ENCODE data around the gene SIRT3. TPM values are rescaled to one million over a fixed set of nuclear protein-coding genes. Genes with fewer than 3 reads are reported as not detected.

Gene SIRT3
- total and polyA plus RNA-seq, 2 of the 13 experiments (the other 11 are each of a cell fraction or from before 2014, with no cell fraction given), result 15.1 to 18.2 TPM

DNA sequence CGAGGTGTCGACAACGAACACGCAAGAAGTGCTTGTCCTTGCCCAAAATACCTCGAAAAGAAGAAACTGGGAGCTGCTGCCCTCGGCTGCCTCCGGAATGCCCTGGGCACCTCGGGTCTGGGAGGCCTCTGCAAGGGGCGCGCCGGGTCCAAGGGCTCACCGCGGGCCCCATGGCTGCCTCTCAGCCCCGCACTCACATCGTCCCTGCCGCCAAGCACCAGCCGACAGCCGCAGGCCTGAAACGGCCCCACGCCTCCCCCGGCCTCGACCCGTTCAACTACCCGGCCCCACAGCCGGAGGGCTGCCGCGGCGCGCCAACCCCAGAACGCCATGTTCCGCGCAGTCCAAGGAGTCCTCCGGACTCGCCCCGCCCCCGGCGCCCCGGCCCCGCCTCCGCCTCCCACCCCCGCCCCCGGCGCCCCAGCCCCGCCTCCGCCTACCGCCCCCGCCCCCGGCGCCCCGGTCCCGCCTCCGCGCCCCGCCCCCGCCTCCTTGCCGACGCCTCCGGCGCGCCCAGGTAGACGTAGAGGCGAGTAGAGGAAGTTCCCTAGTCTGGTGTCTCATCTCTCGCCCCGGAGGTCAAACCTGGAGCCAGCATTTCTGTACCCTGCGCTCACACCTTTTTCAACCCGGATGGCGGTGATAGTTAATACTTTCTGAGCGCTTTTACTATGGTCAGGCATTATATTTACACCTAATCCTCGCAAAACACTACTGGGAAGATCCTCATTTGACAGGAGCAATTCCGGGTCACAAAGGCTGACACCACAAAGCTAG is at the start of gene SIRT3 (continued):
- TF ChIP-seq UBTF (CRISPR knock-in tag; IDR thresholded peaks at IDR 0.05) (peak; percentile 89), ZNF619 (CRISPR knock-in tag; IDR thresholded peaks at IDR 0.05) (no peak), ZMYM4 (CRISPR knock-in tag; IDR thresholded peaks at IDR 0.05) (0 out of 2 replicates have a peak, but pooled peaks have one; percentile 24), FOXO1 (CRISPR knock-in tag; IDR thresholded peaks at IDR 0.05) (0 out of 2 replicates have a peak, but pooled peaks have one; percentile 15), CHCHD3 (CRISPR knock-in tag; IDR thresholded peaks at IDR 0.05) (0 out of 2 replicates have a peak, but pooled peaks have one; percentile 61), SP2 (CRISPR knock-in tag; IDR thresholded peaks at IDR 0.05) (0 out of 2 replicates have a peak, but pooled peaks have one; percentile 34), ZNF781 (CRISPR knock-in tag; IDR thresholded peaks at IDR 0.05; ENCODE audit: borderline replicate concordance, not compliant biosample characterization) (peak; percentile 52), ZBTB7B (CRISPR knock-in tag; IDR thresholded peaks at IDR 0.05) (peak; percentile 62; the same call in 1 of the 2 replicates), ZNF766 (CRISPR knock-in tag; IDR thresholded peaks at IDR 0.05; ENCODE audit: borderline replicate concordance) (0 out of 2 replicates have a peak, but pooled peaks have one; percentile 33), TFAP4 (IDR thresholded peaks at IDR 0.05; ENCODE audit: borderline replicate concordance, low read depth) (no peak), SKI (IDR thresholded peaks at IDR 0.05; ENCODE audit: partially characterized antibody) (peak; percentile 48), HNF4A (CRISPR knock-in tag; IDR thresholded peaks at IDR 0.05) (peak; percentile 45), NR2F1 (CRISPR knock-in tag; IDR thresholded peaks at IDR 0.05) (0 out of 4 replicates have a peak, but pooled peaks of 1 of the 2 experiments have one; percentile 35)
- TF ChIP-seq, protein P1, sequence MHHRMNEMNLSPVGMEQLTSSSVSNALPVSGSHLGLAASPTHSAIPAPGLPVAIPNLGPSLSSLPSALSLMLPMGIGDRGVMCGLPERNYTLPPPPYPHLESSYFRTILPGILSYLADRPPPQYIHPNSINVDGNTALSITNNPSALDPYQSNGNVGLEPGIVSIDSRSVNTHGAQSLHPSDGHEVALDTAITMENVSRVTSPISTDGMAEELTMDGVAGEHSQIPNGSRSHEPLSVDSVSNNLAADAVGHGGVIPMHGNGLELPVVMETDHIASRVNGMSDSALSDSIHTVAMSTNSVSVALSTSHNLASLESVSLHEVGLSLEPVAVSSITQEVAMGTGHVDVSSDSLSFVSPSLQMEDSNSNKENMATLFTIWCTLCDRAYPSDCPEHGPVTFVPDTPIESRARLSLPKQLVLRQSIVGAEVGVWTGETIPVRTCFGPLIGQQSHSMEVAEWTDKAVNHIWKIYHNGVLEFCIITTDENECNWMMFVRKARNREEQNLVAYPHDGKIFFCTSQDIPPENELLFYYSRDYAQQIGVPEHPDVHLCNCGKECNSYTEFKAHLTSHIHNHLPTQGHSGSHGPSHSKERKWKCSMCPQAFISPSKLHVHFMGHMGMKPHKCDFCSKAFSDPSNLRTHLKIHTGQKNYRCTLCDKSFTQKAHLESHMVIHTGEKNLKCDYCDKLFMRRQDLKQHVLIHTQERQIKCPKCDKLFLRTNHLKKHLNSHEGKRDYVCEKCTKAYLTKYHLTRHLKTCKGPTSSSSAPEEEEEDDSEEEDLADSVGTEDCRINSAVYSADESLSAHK (CRISPR knock-in tag; IDR thresholded peaks at IDR 0.05; ENCODE audit: borderline replicate concordance), result no peak
- TF ChIP-seq, protein P2, sequence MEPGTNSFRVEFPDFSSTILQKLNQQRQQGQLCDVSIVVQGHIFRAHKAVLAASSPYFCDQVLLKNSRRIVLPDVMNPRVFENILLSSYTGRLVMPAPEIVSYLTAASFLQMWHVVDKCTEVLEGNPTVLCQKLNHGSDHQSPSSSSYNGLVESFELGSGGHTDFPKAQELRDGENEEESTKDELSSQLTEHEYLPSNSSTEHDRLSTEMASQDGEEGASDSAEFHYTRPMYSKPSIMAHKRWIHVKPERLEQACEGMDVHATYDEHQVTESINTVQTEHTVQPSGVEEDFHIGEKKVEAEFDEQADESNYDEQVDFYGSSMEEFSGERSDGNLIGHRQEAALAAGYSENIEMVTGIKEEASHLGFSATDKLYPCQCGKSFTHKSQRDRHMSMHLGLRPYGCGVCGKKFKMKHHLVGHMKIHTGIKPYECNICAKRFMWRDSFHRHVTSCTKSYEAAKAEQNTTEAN (CRISPR knock-in tag; conservative IDR thresholded peaks at IDR 0.05), result 0 out of 2 replicates have a peak, but pooled peaks have one; percentile 40
- TF ChIP-seq, protein P3, sequence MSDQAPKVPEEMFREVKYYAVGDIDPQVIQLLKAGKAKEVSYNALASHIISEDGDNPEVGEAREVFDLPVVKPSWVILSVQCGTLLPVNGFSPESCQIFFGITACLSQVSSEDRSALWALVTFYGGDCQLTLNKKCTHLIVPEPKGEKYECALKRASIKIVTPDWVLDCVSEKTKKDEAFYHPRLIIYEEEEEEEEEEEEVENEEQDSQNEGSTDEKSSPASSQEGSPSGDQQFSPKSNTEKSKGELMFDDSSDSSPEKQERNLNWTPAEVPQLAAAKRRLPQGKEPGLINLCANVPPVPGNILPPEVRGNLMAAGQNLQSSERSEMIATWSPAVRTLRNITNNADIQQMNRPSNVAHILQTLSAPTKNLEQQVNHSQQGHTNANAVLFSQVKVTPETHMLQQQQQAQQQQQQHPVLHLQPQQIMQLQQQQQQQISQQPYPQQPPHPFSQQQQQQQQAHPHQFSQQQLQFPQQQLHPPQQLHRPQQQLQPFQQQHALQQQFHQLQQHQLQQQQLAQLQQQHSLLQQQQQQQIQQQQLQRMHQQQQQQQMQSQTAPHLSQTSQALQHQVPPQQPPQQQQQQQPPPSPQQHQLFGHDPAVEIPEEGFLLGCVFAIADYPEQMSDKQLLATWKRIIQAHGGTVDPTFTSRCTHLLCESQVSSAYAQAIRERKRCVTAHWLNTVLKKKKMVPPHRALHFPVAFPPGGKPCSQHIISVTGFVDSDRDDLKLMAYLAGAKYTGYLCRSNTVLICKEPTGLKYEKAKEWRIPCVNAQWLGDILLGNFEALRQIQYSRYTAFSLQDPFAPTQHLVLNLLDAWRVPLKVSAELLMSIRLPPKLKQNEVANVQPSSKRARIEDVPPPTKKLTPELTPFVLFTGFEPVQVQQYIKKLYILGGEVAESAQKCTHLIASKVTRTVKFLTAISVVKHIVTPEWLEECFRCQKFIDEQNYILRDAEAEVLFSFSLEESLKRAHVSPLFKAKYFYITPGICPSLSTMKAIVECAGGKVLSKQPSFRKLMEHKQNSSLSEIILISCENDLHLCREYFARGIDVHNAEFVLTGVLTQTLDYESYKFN (CRISPR knock-in tag; conservative IDR thresholded peaks at IDR 0.05), result 0 out of 2 replicates have a peak, but pooled peaks have one; percentile 39
